ENCODE data around the gene GAB2.
"Not testable (repeated sequence)": the region's sequence is repeated elsewhere in the genome, so short reads cannot be mapped to it uniquely, and the experiment has no call there.

GAB2 gene

DNA sequence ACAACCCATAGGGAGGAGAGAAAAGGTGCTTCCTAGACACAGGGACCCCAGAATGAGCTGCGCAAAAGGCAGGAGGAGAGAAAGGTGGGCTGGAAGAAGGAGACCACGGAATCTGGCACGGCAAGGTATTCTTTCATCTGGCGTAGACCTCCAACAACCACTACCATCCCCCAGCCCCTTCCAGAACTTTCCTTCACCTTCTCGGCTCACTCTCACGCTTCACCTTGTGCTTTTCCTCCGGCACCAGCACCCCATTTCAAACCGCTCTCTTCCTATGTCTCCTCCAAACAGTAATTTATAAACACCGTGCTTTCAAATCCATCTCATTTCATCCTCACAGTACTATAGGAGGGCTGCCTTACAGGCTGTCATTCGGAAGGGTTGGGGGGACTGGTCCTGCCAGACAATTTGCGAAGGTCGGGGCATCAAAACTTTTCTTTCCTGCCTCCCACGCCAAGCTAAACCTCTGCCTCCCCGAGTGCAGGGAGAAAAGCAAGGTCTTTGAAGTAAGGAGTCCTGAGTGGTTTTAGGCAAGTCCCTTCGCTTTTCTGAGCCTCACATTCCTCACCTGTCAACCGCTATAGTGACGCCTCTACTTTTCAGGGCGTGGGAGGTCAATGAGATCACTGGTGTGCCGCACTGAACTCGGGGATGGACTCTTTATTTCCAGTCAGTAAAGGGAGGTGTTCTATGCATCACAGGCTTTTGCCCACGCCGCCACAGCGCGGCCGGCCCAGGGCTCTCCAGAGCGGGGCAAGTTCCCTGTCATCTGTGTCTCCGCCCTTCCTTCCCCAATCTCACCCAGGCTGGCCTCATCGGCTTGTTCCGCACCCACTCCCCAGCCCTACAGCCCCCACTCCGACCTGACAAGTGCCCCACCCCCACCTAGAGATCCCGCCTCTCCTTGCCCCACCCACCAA is 230.0 kb downstream of the GAB2 start:
- peak; percentile 55 to 78 (median 70) for DNase-seq (ENCODE audit: low read depth in 3 of 3)

DNA sequence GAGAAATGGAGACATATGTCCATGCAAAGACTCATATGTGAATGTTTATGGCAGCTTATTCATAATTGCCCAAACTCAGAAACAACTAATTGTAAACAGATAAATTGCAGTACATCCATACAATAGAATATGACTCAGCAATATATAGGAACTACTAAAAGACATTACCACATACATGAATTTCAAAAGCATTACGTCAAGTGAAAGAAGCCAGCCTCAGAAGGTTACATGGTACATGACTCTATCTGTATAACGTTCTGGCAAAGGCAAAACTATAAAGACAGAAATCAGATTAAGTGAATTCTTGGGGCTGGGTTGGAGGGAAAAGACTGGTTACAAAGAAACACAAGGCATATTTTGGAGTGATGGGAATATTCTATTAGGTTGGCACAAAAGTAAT is 236.4 kb downstream of the GAB2 start:
- no peak for DNase-seq (ENCODE audit: low read depth in 3 of 3)

DNA sequence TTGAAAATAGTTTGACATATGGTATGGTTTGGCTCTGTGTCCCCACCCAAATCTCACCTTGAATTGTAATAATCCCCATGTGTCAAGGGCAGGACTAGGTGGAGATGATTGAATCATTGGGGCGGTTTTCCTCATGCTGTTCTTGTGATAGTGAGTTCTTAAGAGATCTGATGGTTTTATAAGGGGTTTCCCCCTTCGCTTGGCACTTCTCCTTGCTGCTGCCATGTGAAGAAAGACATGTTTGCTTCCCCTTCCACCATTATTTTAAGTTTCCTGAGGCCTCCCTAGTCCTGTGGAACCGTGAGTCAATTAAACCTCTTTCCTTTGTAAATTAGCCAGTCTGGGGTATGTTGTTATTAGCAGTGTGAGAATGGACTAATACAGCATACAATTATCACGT is 236.9 kb downstream of the GAB2 start:
- DNase-seq (ENCODE audit: low read depth in 3 of 3) = no peak

DNA sequence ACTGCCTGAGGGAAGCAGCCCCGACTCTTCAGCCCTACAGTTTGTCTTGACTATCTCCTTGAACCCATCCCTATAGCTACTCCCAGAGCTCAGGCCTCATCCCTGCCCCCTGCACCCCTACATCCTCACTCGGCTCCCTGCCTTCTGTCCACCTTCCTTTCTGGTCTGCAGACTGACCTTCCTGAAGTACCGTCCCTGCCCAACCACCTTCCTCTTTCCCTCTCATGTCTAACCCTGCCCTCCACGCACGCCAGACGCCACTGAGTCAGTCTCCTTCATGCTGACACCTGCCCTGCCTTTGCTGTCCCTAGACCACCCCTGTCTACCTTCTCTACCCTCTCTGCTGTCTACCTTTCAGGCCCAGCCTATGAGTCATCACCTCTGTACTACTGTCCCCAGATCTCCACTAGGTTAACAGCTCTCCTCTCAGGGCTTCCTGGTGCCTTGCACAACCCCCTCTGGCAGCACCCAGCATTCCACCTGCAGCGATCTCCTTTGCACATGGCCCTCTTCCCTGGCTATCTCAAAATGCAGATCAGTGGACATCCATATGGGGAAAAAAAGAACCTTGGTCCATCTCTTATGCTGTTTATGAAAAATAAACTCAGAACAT is 238.1 kb downstream of the GAB2 start:
- no peak for DNase-seq (ENCODE audit: low read depth in 3 of 3)

DNA sequence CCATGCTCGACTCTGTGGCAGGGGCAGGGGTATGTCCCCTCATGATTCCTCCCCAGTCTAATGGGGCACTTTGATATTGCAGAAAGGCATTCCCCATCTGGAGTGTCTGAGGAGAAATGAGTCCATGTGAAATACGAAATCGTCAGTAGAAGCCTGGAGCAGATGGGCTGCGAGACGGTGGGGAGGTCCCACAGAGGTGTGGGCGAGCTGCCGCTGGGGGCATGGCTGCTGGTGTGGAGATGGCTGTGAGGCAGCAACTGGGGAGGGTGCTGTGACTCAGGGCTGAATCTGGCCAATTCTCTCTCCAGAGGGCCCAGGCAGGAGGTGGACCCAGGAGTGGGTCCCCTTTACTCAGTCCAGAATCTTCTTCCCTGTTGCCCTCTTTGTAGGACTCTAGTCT is 240.4 kb downstream of the GAB2 start:
- no peak for DNase-seq (ENCODE audit: low read depth in 3 of 3)

DNA sequence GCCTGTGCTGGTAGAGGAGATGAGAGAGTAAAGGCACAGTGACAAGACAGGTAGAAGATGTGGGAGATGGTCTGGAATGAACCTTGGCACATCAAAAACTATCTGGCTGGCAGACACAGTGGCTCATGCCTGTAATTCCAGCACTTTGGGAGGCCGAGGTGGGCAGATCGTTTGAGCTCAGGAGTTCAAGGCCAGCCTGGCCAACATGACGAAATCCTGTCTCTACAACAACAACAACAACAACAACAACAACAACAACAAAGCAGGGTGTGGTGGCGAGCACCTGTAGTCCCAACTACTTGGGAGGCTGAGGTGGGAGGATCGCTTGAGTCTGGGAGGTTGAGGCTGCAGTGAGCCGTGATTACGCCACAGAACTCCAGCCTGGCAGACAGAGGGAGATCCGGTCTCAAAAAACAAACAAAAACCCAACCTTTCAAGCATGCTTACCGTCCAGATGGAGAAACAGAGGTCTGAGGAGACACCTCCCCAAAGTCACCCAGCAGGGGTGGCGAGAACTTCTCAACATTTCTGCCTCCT is 240.9 kb downstream of the GAB2 start:
- no peak for DNase-seq (ENCODE audit: low read depth in 3 of 3)

DNA sequence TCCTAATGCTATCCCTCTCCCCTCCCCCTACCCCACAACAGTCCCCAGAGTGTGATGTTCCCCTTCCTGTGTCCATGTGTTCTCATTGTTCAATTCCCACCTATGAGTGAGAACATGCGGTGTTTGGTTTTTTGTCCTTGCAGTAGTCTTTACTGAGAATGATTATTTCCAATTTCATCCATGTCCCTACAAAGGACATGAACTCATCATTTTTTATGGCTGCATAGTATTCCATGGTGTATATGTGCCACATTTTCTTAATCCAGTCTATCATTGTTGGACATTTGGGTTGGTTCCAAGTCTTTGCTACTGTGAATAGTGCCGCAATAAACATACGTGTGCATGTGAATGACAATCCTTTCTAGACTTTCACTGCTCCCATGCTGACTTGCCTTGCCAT is 241.8 kb downstream of the GAB2 start:
- DNase-seq (ENCODE audit: low read depth in 3 of 3) = not testable (repeated sequence)

DNA sequence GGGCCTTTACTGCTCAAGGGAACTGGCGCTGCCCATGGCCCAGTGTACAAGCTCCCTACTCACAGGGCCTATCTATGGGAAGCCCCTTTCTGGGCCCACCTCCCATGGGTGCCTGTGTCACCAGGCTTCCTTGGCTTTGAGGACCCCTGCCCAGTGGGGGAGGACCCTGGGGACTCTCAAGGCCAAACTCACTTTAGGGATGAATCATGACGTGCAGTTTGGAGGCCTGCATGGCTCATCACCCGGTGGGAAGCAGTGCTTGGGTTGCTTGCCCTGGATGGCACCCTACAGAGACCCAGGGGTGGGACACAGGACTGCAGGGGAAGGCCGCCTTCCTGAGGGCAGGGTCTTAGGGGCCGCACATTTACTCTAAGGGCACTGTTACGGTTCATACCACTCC is 245.7 kb downstream of the GAB2 start:
- no peak for DNase-seq (ENCODE audit: low read depth in 3 of 3)

DNA sequence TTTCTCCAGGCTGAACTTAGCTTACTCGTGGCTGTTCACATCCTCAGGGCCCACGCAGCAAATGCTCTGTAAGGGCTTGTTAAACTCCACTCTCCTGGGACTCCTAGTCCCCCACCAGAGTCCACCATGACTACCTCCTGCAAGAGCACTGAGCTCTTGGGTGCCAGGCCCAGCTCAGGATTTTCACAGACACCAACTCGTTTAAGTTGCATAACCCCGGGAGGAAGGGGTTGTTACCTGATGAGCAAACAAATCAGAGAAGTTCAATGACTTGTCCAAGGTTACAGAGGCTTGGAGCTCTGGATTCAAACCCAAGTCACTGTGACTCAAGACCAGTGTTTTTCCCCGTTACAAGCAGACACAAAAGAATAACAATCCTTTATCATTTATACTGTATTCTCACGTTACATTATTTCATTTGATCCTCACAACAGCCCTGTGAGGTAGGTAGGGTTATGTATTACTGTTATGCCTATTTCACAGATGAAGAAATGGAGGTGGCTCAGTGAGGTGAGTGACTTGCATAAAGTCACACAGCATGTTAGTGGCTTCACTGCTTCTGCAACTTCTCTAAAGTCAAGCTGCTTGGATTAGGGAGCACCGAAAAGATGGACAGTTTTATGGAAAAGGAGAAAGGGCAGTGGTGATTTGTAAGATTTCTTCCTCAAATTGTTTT is 246.6 kb downstream of the GAB2 start:
- DNase-seq (ENCODE audit: low read depth in 3 of 3) = no peak

DNA sequence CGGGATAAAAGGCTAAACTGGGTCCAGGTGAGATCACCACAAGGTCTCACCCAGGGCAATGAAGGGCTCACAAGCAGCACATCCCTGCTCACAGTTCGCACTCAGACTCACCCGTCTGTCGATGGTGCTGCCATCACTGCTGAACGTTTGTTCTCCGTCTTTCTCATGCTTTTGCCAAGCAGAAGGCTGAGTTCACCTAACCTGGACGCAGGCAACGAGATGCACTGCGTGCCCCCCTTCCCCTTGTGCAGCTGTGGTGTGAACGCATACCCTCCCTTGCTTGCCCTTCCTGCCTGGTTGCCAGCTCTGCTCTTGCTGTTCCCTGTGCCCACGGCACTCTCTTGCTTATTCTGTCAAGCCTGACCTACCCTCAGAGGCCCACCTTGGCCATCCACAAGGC is 247.2 kb downstream of the GAB2 start:
- no peak for DNase-seq (ENCODE audit: low read depth in 3 of 3)

DNA sequence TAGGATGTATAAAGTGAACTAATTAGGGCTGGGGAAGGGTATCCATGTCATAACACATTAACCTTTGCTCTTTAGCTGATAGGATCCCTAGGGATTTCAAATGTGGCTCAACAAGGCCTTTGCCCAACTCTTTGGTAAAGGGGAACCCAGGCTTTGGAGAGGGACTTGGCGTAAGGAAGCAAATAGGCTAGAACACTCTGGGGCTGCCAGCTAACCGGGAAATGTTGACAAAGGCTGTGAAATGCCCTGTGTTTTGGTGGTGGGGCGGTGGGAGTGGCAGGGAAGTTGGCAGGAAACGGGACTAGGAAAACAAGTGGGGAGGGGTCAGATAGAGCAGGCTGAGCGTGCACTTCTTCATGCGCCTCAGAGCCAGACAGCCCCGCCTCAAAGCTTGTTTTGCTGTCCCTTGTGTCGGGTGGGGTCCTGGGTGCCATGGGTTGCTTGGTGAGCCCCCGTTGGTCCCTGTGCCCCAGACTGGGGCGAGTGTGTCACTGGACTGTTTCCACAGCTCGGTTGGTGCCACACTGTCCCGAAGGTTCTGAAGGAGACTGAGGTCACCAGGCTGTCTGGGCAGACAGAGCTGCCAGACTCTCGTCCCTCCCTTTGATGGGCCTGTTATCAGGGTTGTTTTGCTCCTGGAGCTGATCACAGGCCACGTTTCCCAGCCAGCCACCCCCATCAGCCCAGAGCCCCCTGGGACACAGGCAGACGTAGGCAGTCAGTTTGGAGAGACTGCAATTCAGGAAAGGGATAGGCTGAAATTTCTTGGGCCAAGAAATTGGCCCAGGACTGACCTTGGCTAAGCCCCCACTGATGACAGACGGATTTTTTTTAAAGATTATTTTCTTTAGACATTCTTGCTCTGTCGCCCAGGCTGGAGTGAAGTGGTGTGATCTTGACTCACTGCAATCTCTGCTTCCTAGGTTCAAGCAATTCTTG is 248.8 kb downstream of the GAB2 start:
- DNase-seq (ENCODE audit: low read depth in 3 of 3) = no peak

DNA sequence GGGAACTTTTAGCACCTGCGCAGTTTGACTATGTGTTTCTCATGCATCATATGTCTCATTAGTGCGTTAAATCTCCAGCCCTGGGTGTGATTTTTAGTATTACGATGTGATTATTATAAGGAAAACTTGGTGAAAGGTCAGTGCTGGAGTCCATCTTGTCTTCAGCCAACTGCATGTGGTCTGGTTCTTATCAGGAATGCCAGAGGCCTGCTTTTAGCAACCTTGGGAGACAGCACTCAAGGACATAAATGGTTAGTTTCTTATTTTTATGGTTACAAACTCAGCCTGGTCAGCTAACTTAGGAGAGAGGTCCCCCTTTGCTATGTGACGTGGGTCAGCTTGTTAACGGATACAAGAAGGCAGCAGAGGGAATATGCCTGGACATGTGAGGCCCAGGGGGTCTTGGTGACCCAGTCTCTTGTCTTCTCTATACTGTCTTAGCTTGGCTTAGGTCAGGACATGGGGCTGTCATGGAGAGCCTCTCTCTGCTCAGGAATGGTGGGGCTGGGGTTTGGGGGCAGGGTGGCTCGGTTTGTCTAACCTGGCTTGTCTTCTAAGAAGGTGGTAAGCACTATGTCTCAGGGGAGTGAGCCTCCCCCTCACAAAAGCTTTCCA is 250.7 kb downstream of the GAB2 start:
- DNase-seq (ENCODE audit: low read depth in 3 of 3) = no peak
